ENCODE measurements around the gene CRACR2B.

DNA sequence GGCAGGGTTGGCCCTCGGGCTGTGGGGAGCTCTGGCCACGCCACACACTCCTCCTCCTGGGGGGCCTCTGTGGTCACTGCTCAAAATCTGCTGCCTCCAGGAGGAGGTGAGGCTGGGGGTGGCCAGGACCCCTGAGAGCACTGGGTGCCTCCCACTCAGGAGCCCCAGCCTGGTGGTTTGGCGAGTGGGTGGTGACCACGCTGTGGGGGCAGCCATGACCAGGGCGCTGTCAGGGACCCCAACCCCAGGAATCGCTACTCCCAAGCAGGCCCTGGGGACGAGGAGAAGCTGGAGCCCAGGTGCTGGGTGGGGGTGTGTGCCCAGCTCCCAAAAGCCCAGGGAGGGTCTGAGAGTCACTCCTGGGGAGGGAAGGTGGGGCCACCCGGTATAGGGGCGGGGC lies 45.1 kb downstream of the CRACR2B start:
- TF ChIP-seq, protein P1, sequence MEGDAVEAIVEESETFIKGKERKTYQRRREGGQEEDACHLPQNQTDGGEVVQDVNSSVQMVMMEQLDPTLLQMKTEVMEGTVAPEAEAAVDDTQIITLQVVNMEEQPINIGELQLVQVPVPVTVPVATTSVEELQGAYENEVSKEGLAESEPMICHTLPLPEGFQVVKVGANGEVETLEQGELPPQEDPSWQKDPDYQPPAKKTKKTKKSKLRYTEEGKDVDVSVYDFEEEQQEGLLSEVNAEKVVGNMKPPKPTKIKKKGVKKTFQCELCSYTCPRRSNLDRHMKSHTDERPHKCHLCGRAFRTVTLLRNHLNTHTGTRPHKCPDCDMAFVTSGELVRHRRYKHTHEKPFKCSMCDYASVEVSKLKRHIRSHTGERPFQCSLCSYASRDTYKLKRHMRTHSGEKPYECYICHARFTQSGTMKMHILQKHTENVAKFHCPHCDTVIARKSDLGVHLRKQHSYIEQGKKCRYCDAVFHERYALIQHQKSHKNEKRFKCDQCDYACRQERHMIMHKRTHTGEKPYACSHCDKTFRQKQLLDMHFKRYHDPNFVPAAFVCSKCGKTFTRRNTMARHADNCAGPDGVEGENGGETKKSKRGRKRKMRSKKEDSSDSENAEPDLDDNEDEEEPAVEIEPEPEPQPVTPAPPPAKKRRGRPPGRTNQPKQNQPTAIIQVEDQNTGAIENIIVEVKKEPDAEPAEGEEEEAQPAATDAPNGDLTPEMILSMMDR (conservative IDR thresholded peaks at IDR 0.05), result no peak
- TF ChIP-seq EZH2 (IDR thresholded peaks at IDR 0.05; ENCODE audit: low read depth), result no peak
